OCI-LY3 (cell line): ENCODE measurements around the gene YPEL5.
"Not testable (repeated sequence)": the region's sequence is repeated elsewhere in the genome, so short reads cannot be mapped to it uniquely, and the experiment has no call there.

Experiments
- CTCF ChIP-seq: fragments of 200-600, 300-600 bp; sonication (generic); IDR thresholded peaks from 2 replicates; pipeline ENCODE4 v1.5.1; 2014; ENCODE audit warnings: antibody characterized with exemption, low read length, low read depth
- EZH2phosphoT487 ChIP-seq: fragments of 200-600 bp; shearing (Covaris generic); IDR thresholded peaks from 2 replicates; pipeline ENCODE4 v1.6.1; 2018; ENCODE audit warnings: antibody characterized with exemption, mixed run types, low read depth

GRCh38 chr2:30100691-30101090 is 46.1 kb upstream of the YPEL5 start:
- TF ChIP-seq CTCF, EZH2phosphoT487: not testable (repeated sequence)
